ENCODE results near the gene LOXL1. TPM values are rescaled to one million over a fixed set of nuclear protein-coding genes. Genes with fewer than 3 reads are reported as not detected.

LOXL1 gene
- total and polyA plus RNA-seq, 10 of the 15 experiments (the other 5 are each of a cell fraction or from before 2014, with no cell fraction given): 0.07 to 0.15 TPM; not detected in 8

GRCh38 chr15:73950479-73950830 lies 24.2 kb downstream of the LOXL1 start:
- ChIA-PET SMC1A (ENCODE audit: uncharacterized antibody, unreplicated experiment) (no interaction called here), CTCF (interaction anchor here (0.7 to 1.8 kb wide), 9 partner anchors 11 to 374 kb away, joined by 3 to 20 read pairs (median 4); partner anchors contain the start of gene PML), RAD21 (ENCODE audit: unreplicated experiment) (interaction anchor here (1.1 to 1.5 kb wide), 3 partner anchors 15 to 372 kb away, joined by 3 to 10 read pairs (median 8); no protein-coding TSS in a partner anchor), POLR2A (no interaction called here)
- Histone ChIP-seq H3K79me2 (ENCODE audit: control insufficient read depth, insufficient read depth, low read length) (no peaks in the 10 kb centered on the region), H3K36me3 (ENCODE audit: control insufficient read depth in 2 of 2, insufficient read depth in 2 of 2, low read length in 1 of 2) (no peaks in the 10 kb centered on the region), H3K4me3 (no peak overlapping the region), H3K4me1 (ENCODE audit: control insufficient read depth, insufficient read depth, low read length) (no peaks in the 10 kb centered on the region), H3K9me3 (replicated peaks; ENCODE audit: control insufficient read depth, insufficient read depth, low read length) (no peaks in the 10 kb centered on the region), H4K20me1 (ENCODE audit: control insufficient read depth, insufficient read depth) (no peaks in the 10 kb centered on the region), H3K9ac (ENCODE audit: control insufficient read depth, insufficient read depth, low read length) (no peak overlapping the region), H3K4me2 (ENCODE audit: control insufficient read depth, insufficient read depth) (no peak overlapping the region), H2AFZ (ENCODE audit: control insufficient read depth, low read depth, low read length) (no peak overlapping the region), H3K27me3 (replicated peaks in 1 of 2; ENCODE audit: control insufficient read depth in 2 of 2, insufficient read depth in 2 of 2, low read length in 1 of 2) (no peaks in the 10 kb centered on the region; a peak in 1 of 4 replicates), H3K27ac (ENCODE audit: control insufficient read depth, insufficient read depth) (no peak overlapping the region)
- DNase-seq (ENCODE audit: low read depth, low spot score): no peak
- no peak for TF ChIP-seq HSF1 (IDR thresholded peaks at IDR 0.05; ENCODE audit: low read depth, low read length)
- peak; percentile 91 for TF ChIP-seq ZNF24 (IDR thresholded peaks at IDR 0.05)
- intact Hi-C loops (cut with micrococcal nuclease; ENCODE audit: unreplicated experiment) (no loop called here), in situ Hi-C loops (cut with MboI) (no loop called here)
- no TSS peak for BruUV-seq (replicated peaks)
- ATAC-seq: peak; percentile 10; the same call in 2 of the 3 replicates
- no peak for FAIRE-seq

- Histone ChIP-seq H3K4me1 (ENCODE audit: control insufficient read depth, insufficient read depth, low read length) (no peaks in the 10 kb centered on the region), H2AFZ (ENCODE audit: control insufficient read depth, low read depth, low read length) (no peak overlapping the region), H4K20me1 (ENCODE audit: control insufficient read depth, insufficient read depth) (no peaks in the 10 kb centered on the region), H3K4me3 (no peak overlapping the region), H3K27me3 (replicated peaks in 1 of 2; ENCODE audit: control insufficient read depth in 2 of 2, insufficient read depth in 2 of 2, low read length in 1 of 2) (no peaks in the 10 kb centered on the region; a peak in 1 of 4 replicates), H3K36me3 (ENCODE audit: control insufficient read depth in 2 of 2, insufficient read depth in 2 of 2, low read length in 1 of 2) (no peaks in the 10 kb centered on the region), H3K9me3 (replicated peaks; ENCODE audit: control insufficient read depth, insufficient read depth, low read length) (no peaks in the 10 kb centered on the region), H3K27ac (ENCODE audit: control insufficient read depth, insufficient read depth) (no peak overlapping the region), H3K79me2 (ENCODE audit: control insufficient read depth, insufficient read depth, low read length) (no peaks in the 10 kb centered on the region), H3K4me2 (ENCODE audit: control insufficient read depth, insufficient read depth) (no peak overlapping the region), H3K9ac (ENCODE audit: control insufficient read depth, insufficient read depth, low read length) (no peak overlapping the region)
- BruUV-seq (replicated peaks): no TSS peak
- SMC1A ChIA-PET (ENCODE audit: uncharacterized antibody, unreplicated experiment): no interaction called here
- intact Hi-C loops (cut with micrococcal nuclease; ENCODE audit: unreplicated experiment): loop anchor here (1.0 kb wide), 1 partner anchor 13 kb away; no protein-coding TSS in a partner anchor
- POLR2A ChIA-PET: interaction anchor here (0.6 kb wide), 1 partner anchor 47 kb away, joined by 3 read pairs; no protein-coding TSS in a partner anchor
- DNase-seq (ENCODE audit: low read depth, low spot score) (no peak), ATAC-seq (peak; percentile 97), FAIRE-seq (peak; percentile 56)
- in situ Hi-C loops (cut with MboI): no loop called here
- RAD21 ChIA-PET (ENCODE audit: unreplicated experiment): interaction anchor here (1.1 to 1.5 kb wide), 2 partner anchors 14 to 22 kb away, joined by 8 to 10 read pairs; no protein-coding TSS in a partner anchor
- 14% methylated on average over 15 of the region's 15 CpGs for WGBS (ENCODE audit: insufficient coverage, insufficient replicate concordance, low lambda C conversion rate, missing lambda C conversion rate)
- CTCF ChIA-PET: interaction anchor here (0.8 to 1.8 kb wide), 10 partner anchors 8 to 374 kb away, joined by 3 to 20 read pairs (median 4); partner anchors contain the start of gene PML
- TF ChIP-seq RFX5 (IDR thresholded peaks at IDR 0.05; ENCODE audit: low read depth, low read length): 0 out of 2 replicates have a peak, but pooled peaks have one; percentile 11
- TF ChIP-seq RAD21 (IDR thresholded peaks at IDR 0.05; ENCODE audit: insufficient read depth, low read depth, low read length): peak; percentile 74
- TF ChIP-seq FOS (IDR thresholded peaks at IDR 0.05; ENCODE audit: borderline replicate concordance, extremely low read depth, insufficient read length): no peak
- peak; percentile 42; the same call in 1 of the 2 replicates for TF ChIP-seq SMC3 (IDR thresholded peaks at IDR 0.05; ENCODE audit: borderline replicate concordance, low read length)
- TF ChIP-seq RUNX3 (IDR thresholded peaks at IDR 0.05; ENCODE audit: low read length): peak; percentile 57
- TF ChIP-seq BMI1 (IDR thresholded peaks at IDR 0.05; ENCODE audit: borderline replicate concordance): no peak
- no peak for TF ChIP-seq YBX1 (IDR thresholded peaks at IDR 0.05)
- TF ChIP-seq MEF2B (IDR thresholded peaks at IDR 0.05; ENCODE audit: partially characterized antibody, poor library complexity, severe bottlenecking): no peak
- TF ChIP-seq CTCF (IDR thresholded peaks at IDR 0.05 in 2 of 3, conservative IDR thresholded peaks at IDR 0.05 in 1 of 3; ENCODE audit: control insufficient read depth in 2 of 3, extremely low read depth in 1 of 3, insufficient read depth in 1 of 3, low read depth in 3 of 3, low read length in 3 of 3): peak; percentile 63 to 77 (median 72)
- TF ChIP-seq BHLHE40 (IDR thresholded peaks at IDR 0.05; ENCODE audit: borderline replicate concordance in 1 of 2, low read depth in 2 of 2, low read length in 1 of 2): 0 out of 4 replicates have a peak, but pooled peaks of 1 of the 2 experiments have one; percentile 10
- 0 out of 2 replicates have a peak, but pooled peaks have one; percentile 15 for TF ChIP-seq IKZF1 (conservative IDR thresholded peaks at IDR 0.05)
These were observed 24.7 kb downstream of the LOXL1 start for GRCh38 chr15:73950831-73951561.
